Lung (tissue), 13 donors: Measurements from ENCODE around the gene TMEM150A. TPM values are rescaled to one million over a fixed set of nuclear protein-coding genes. Genes with fewer than 3 reads are reported as not detected.

Experiments
- ATAC-seq: fragments of 200-7000 bp; cut with Tn5 transposase; one replicate; pipeline ENCODE4 v1.9.1; 2020; ENCODE audit warnings: moderate number of reproducible peaks; ENCODE audit not compliant: insufficient read depth, low FRiP score
- DNase-seq, 3 donors: peaks; one replicate each; pipeline ENCODE4 v3.0.0-alpha.2; 2013 to 2017
- H3K27ac ChIP-seq, 2 donors: one replicate each; pipeline ENCODE4 v1.5.1; 2013; ENCODE audit warnings: mild to moderate bottlenecking in 2 of 2, moderate library complexity in 2 of 2, control low read depth in 1 of 2, inconsistent platforms in 1 of 2, low read depth in 1 of 2, low read length in 1 of 2
- H3K27me3 ChIP-seq, 3 donors: one replicate each; pipeline ENCODE4 v1.5.1; 2013; ENCODE audit warnings: low read length in 2 of 3; ENCODE audit not compliant: control insufficient read depth in 3 of 3, insufficient read depth in 3 of 3
- H3K36me3 ChIP-seq, 4 donors: one replicate each; pipeline ENCODE4 v1.5.1; 2013; ENCODE audit warnings: low read length in 4 of 4, mild to moderate bottlenecking in 1 of 4, moderate library complexity in 1 of 4; ENCODE audit not compliant: control insufficient read depth in 4 of 4, insufficient read depth in 4 of 4
- H3K4me1 ChIP-seq, 5 donors: one replicate each; pipeline ENCODE4 v1.5.1; 2013; ENCODE audit warnings: low read length in 5 of 5, mild to moderate bottlenecking in 2 of 5, moderate library complexity in 1 of 5; ENCODE audit not compliant: control insufficient read depth in 5 of 5, insufficient read depth in 5 of 5
- H3K4me3 ChIP-seq: one replicate; pipeline ENCODE4 v1.5.1; 2013; ENCODE audit warnings: mild to moderate bottlenecking, control low read depth, moderate library complexity
- H3K9ac ChIP-seq, 2 donors: one replicate each; pipeline ENCODE4 v1.5.1; 2013; ENCODE audit warnings: low read length in 2 of 2, control low read depth in 1 of 2; ENCODE audit not compliant: insufficient read depth in 1 of 2
- H3K9me3 ChIP-seq, 4 donors: one replicate each; pipeline ENCODE4 v1.5.1; 2013; ENCODE audit warnings: low read length in 3 of 4, mild to moderate bottlenecking in 1 of 4, moderate library complexity in 1 of 4; ENCODE audit not compliant: control insufficient read depth in 4 of 4, insufficient read depth in 3 of 4
- CTCF ChIP-seq: IDR thresholded peaks from 2 replicates; pipeline ENCODE4 v1.5.1; 2012; ENCODE audit warnings: mild to moderate bottlenecking; ENCODE audit errors: control extremely low read depth, extremely low read depth
- WGBS, 2 donors: extraction: QIAGEN DNeasy Blood & Tissue Kit; methylation state at CpG; one replicate each; pipeline ENCODE4 v1.1.7; 2013; 5-methylcytosine and 5-hydroxymethylcytosine counted together
- polyA plus RNA-seq, 2 donors: library from polyadenylated mRNA; stranded (reverse); fragments of 200-250 nt; gene quantifications; one replicate each; pipeline ENCODE4 v1.2.1, GENCODE V29; 2013
- small RNA-seq: library from RNA; depleted of rRNA; stranded (forward); fragments of <200 nt; gene quantifications from one replicate; pipeline ENCODE3, GENCODE V24; 2014; ENCODE audit warnings: low replicate concordance
- total RNA-seq, 2 donors: library from RNA; depleted of rRNA in 1 of 2; stranded (reverse); fragments of >200 nt in 1 of 2; gene quantifications; one replicate each; pipeline ENCODE4 v1.2.1, GENCODE V29; 2014 to 2021
- donor health status: control.
- donor health status: control.
- donor health status: Bipolar disorder and iron deficiency.
- donor health status: healthy.
- donor health status: DM: yes; HTN: yes; CAD: no.

Gene TMEM150A
- total and polyA plus RNA-seq, 4 donors: 10.2 to 48.6 (median 31.8) TPM

GRCh38 chr2:85549095-85549494 lies 53.4 kb downstream of the TMEM150A start:
- 74 to 93% methylated on average over 10 of the region's 10 CpGs for WGBS, 2 donors
- no peak overlapping the region for H3K27ac ChIP-seq

GRCh38 chr2:85548608-85548900 lies 53.9 kb downstream of the TMEM150A start:
- no peak overlapping the region for H3K27ac ChIP-seq

More at GRCh38 chr2:85549095-85549494, 53.4 kb downstream of the TMEM150A start:
- H3K27me3 ChIP-seq: no peaks in the 10 kb centered on the region
- DNase-seq (no peak), ATAC-seq (no peak)
- no peaks in the 10 kb centered on the region for H3K4me1 ChIP-seq
- H3K4me3 ChIP-seq: no peak overlapping the region
- H3K9ac ChIP-seq: no peak overlapping the region
- no peaks in the 10 kb centered on the region for H3K9me3 ChIP-seq
- peaks cover 26 to 48% (median 32%) of the 10 kb centered on the region in 4 donors for H3K36me3 ChIP-seq
- TF ChIP-seq CTCF: no peak

More at GRCh38 chr2:85548608-85548900, 53.9 kb downstream of the TMEM150A start:
- H3K9ac ChIP-seq: no peak overlapping the region
- no peaks in the 10 kb centered on the region for H3K27me3 ChIP-seq
- peaks cover 26 to 48% (median 31%) of the 10 kb centered on the region in 4 donors for H3K36me3 ChIP-seq
- no peaks in the 10 kb centered on the region for H3K4me1 ChIP-seq
- 67 to 92% methylated on average over 2 of the region's 2 CpGs for WGBS, 2 donors
- TF ChIP-seq CTCF: no peak
- no peak for ATAC-seq
- no peak for DNase-seq
- H3K4me3 ChIP-seq: no peak overlapping the region
- H3K9me3 ChIP-seq: no peaks in the 10 kb centered on the region

Small RNA genes lying within 50 kb of the gene (small RNA-seq; reads per million reads assigned to genes)
- not detected for gene RN7SL126P

Other genes with a start within 250 kb of the TMEM150A start
- gene RETSAT, start 248.2 kb downstream of the TMEM150A start, total RNA-seq: 10 to 100 TPM; 19.6 to 55.4 TPM
- 10 to 100 TPM; 24.6 to 25.1 TPM for gene RETSAT, start 248.2 kb downstream of the TMEM150A start, polyA plus RNA-seq
- gene ELMOD3, start 247.9 kb downstream of the TMEM150A start, total RNA-seq: 10 to 100 TPM; 14.4 to 26.5 TPM
- 10 to 100 TPM; 11.9 to 15.0 TPM for gene ELMOD3, start 247.9 kb downstream of the TMEM150A start, polyA plus RNA-seq
- gene CAPG, start 192.3 kb downstream of the TMEM150A start, total RNA-seq: 100 to 1,000 TPM in 1 of 2 donors, 10 to 100 TPM in 1; 53.2 to 393 TPM
- 100 to 1,000 TPM; 387 to 415 TPM for gene CAPG, start 192.3 kb downstream of the TMEM150A start, polyA plus RNA-seq
- under 1 TPM; 0.37 to 0.74 TPM for gene SH2D6, start 184.0 kb downstream of the TMEM150A start, total RNA-seq
- under 1 TPM; 0.14 to 0.69 TPM for gene SH2D6, start 184.0 kb downstream of the TMEM150A start, polyA plus RNA-seq
- 100 to 1,000 TPM; 150 to 228 TPM for gene MAT2A, start 63.5 kb downstream of the TMEM150A start, total RNA-seq
- gene MAT2A, start 63.5 kb downstream of the TMEM150A start, polyA plus RNA-seq: 100 to 1,000 TPM in 1 of 2 donors, 10 to 100 TPM in 1; 79.4 to 168 TPM
- gene GGCX, start 41.2 kb downstream of the TMEM150A start, total RNA-seq: 10 to 100 TPM; 41.5 to 69.2 TPM
- gene GGCX, start 41.2 kb downstream of the TMEM150A start, polyA plus RNA-seq: 10 to 100 TPM; 21.8 to 48.1 TPM
- gene VAMP8, start 25.1 kb downstream of the TMEM150A start, total RNA-seq: 100 to 1,000 TPM in 1 of 2 donors, 10 to 100 TPM in 1; 64.0 to 207 TPM
- gene VAMP8, start 25.1 kb downstream of the TMEM150A start, polyA plus RNA-seq: 100 to 1,000 TPM; 434 to 626 TPM
- 10 to 100 TPM; 18.5 to 68.8 TPM for gene VAMP5, start 18.3 kb downstream of the TMEM150A start, total RNA-seq
- 100 to 1,000 TPM in 1 of 2 donors, 10 to 100 TPM in 1; 77.3 to 165 TPM for gene VAMP5, start 18.3 kb downstream of the TMEM150A start, polyA plus RNA-seq
- 100 to 1,000 TPM in 1 of 2 donors, 10 to 100 TPM in 1; 90.2 to 105 TPM for gene RNF181, start 7.0 kb downstream of the TMEM150A start, total RNA-seq
- 100 to 1,000 TPM; 265 to 296 TPM for gene RNF181, start 7.0 kb downstream of the TMEM150A start, polyA plus RNA-seq
- 10 to 100 TPM; 38.4 to 43.0 TPM for gene C2orf68, start 9.4 kb upstream of the TMEM150A start, total RNA-seq
- gene C2orf68, start 9.4 kb upstream of the TMEM150A start, polyA plus RNA-seq: 10 to 100 TPM; 23.2 to 51.9 TPM
- 10 to 100 TPM; 40.9 to 42.9 TPM for gene USP39, start 13.5 kb upstream of the TMEM150A start, total RNA-seq
- gene USP39, start 13.5 kb upstream of the TMEM150A start, polyA plus RNA-seq: 10 to 100 TPM; 29.9 to 42.1 TPM
- gene SFTPB, start 65.5 kb upstream of the TMEM150A start, total RNA-seq: over 10,000 TPM in 1 of 2 donors, 1,000 to 10,000 TPM in 1; 6,615 to 19,115 TPM
- over 10,000 TPM; 12,892 to 14,488 TPM for gene SFTPB, start 65.5 kb upstream of the TMEM150A start, polyA plus RNA-seq
- gene GNLY, start 91.7 kb upstream of the TMEM150A start, total RNA-seq: 10 to 100 TPM in 1 of 2 donors, not detected in 1; 12.1 TPM
- 10 to 100 TPM in 1 of 2 donors, 1 to 10 TPM in 1; 9.0 to 13.6 TPM for gene GNLY, start 91.7 kb upstream of the TMEM150A start, polyA plus RNA-seq
- gene ATOH8, start 151.3 kb upstream of the TMEM150A start, total RNA-seq: 10 to 100 TPM; 38.6 to 51.4 TPM
- 10 to 100 TPM; 49.7 to 63.3 TPM for gene ATOH8, start 151.3 kb upstream of the TMEM150A start, polyA plus RNA-seq